Large intestine (tissue), 3 donors: ENCODE results near the gene RAB3B. TPM values are rescaled to one million over a fixed set of nuclear protein-coding genes. Genes with fewer than 3 reads are reported as not detected.
"Not testable (repeated sequence)": the region's sequence is repeated elsewhere in the genome, so short reads cannot be mapped to it uniquely, and the experiment has no call there.

Source experiments
- DNase-seq, 2 donors: peaks; one replicate each; pipeline versions ENCODE4 v3.0.0 to v3.0.0-alpha.2; 2013
- H3K27ac ChIP-seq: one replicate; pipeline ENCODE4 v1.5.1; 2013; ENCODE audit warnings: low read length
- H3K27me3 ChIP-seq: 2 replicates; pipeline ENCODE4 v1.6.1; 2013; ENCODE audit warnings: low read length; ENCODE audit not compliant: control insufficient read depth, insufficient read depth
- H3K36me3 ChIP-seq: 2 replicates; pipeline ENCODE4 v1.6.1; 2013; ENCODE audit warnings: low read length; ENCODE audit not compliant: control insufficient read depth, insufficient read depth
- H3K4me1 ChIP-seq: one replicate; pipeline ENCODE4 v1.6.1; 2013; ENCODE audit warnings: low read length; ENCODE audit not compliant: control insufficient read depth, insufficient read depth
- H3K4me3 ChIP-seq: one replicate; pipeline ENCODE4 v1.5.1; 2013; ENCODE audit warnings: low read length
- H3K9me3 ChIP-seq: one replicate; pipeline ENCODE4 v1.6.1; 2013; ENCODE audit warnings: mild to moderate bottlenecking, low read depth, low read length, moderate library complexity; ENCODE audit not compliant: control insufficient read depth
- WGBS: methylation state at CpG from one replicate; pipeline ENCODE4 v1.1.5; 2013; ENCODE audit warnings: low lambda C conversion rate; ENCODE audit not compliant: insufficient coverage; 5-methylcytosine and 5-hydroxymethylcytosine counted together
- polyA plus RNA-seq: library from polyadenylated mRNA; unstranded; fragments of 120-200 nt; gene quantifications from one replicate; pipeline ENCODE4 v1.2.1, GENCODE V29; 2013

Gene RAB3B
- polyA plus RNA-seq, 1 donor = 4.1 TPM

GRCh38 chr1:52026278-52026677 lies 35.8 kb upstream of the RAB3B start:
- no peak overlapping the region for H3K4me3 ChIP-seq
- H3K27me3 ChIP-seq = no peaks in the 10 kb centered on the region
- no peak for DNase-seq
- WGBS = no CpG with 5 or more reads among the region's 2 CpGs
- H3K4me1 ChIP-seq = no peaks in the 10 kb centered on the region
- H3K36me3 ChIP-seq = peaks cover 42% of the 10 kb centered on the region
- H3K9me3 ChIP-seq = no peaks in the 10 kb centered on the region
- H3K27ac ChIP-seq = no peak overlapping the region

GRCh38 chr1:52022133-52022532 lies 31.6 kb upstream of the RAB3B start:
- peaks cover 51% of the 10 kb centered on the region for H3K36me3 ChIP-seq
- H3K4me3 ChIP-seq = no peak overlapping the region
- H3K4me1 ChIP-seq = no peaks in the 10 kb centered on the region
- H3K27me3 ChIP-seq = no peaks in the 10 kb centered on the region
- no peaks in the 10 kb centered on the region for H3K9me3 ChIP-seq
- H3K27ac ChIP-seq = no peak overlapping the region
- DNase-seq = no peak
- WGBS = no CpG with 5 or more reads among the region's 2 CpGs

- Histone ChIP-seq H3K36me3 (no peaks in the 10 kb centered on the region), H3K27ac (no peak overlapping the region), H3K27me3 (no peaks in the 10 kb centered on the region), H3K4me1 (peaks cover 8% of the 10 kb centered on the region), H3K9me3 (no peaks in the 10 kb centered on the region), H3K4me3 (no peak overlapping the region)
- WGBS = no CpG with 5 or more reads among the region's 7 CpGs
- DNase-seq = no peak
These were observed 17.7 kb upstream of the RAB3B start for GRCh38 chr1:52008071-52008809.

GRCh38 chr1:52007215-52008002 lies 16.9 kb upstream of the RAB3B start:
- no peaks in the 10 kb centered on the region for H3K27me3 ChIP-seq
- H3K9me3 ChIP-seq = no peaks in the 10 kb centered on the region
- no peaks in the 10 kb centered on the region for H3K36me3 ChIP-seq
- H3K4me3 ChIP-seq = no peak overlapping the region
- no peak for DNase-seq
- H3K4me1 ChIP-seq = peaks cover 8% of the 10 kb centered on the region
- no peak overlapping the region for H3K27ac ChIP-seq
- no CpG with 5 or more reads among the region's 5 CpGs for WGBS

GRCh38 chr1:52006081-52006553 lies 15.6 kb upstream of the RAB3B start:
- not testable (repeated sequence) for H3K36me3 ChIP-seq, H3K27me3 ChIP-seq, H3K9me3 ChIP-seq, H3K27ac ChIP-seq, H3K4me1 ChIP-seq, H3K4me3 ChIP-seq
- WGBS = no CpG with 5 or more reads among the region's 5 CpGs
- peak in 1 of 2 donors; percentile 17 for DNase-seq

- not testable (repeated sequence) for DNase-seq, H3K27me3 ChIP-seq, H3K9me3 ChIP-seq, H3K27ac ChIP-seq, H3K36me3 ChIP-seq, H3K4me1 ChIP-seq, H3K4me3 ChIP-seq
- no CpG with 5 or more reads among the region's 3 CpGs for WGBS
These were observed 15.0 kb upstream of the RAB3B start for GRCh38 chr1:52005548-52005947.

GRCh38 chr1:52003877-52004276 lies 13.4 kb upstream of the RAB3B start:
- DNase-seq = no peak
- no peaks in the 10 kb centered on the region for H3K9me3 ChIP-seq
- H3K27me3 ChIP-seq = no peaks in the 10 kb centered on the region
- H3K4me1 ChIP-seq = peaks cover 8% of the 10 kb centered on the region
- H3K4me3 ChIP-seq = no peak overlapping the region
- no peaks in the 10 kb centered on the region for H3K36me3 ChIP-seq
- H3K27ac ChIP-seq = no peak overlapping the region
- 63% methylated on average over 1 of the region's 4 CpGs for WGBS

GRCh38 chr1:52002038-52002917 lies 11.8 kb upstream of the RAB3B start:
- peak; percentile 71 to 77 for DNase-seq
- 42% methylated on average over 2 of the region's 9 CpGs for WGBS
- H3K36me3 ChIP-seq = no peaks in the 10 kb centered on the region

GRCh38 chr1:51998701-51999100 lies 8.2 kb upstream of the RAB3B start:
- no CpG with 5 or more reads among the region's 1 CpG for WGBS
- no peaks in the 10 kb centered on the region for H3K4me1 ChIP-seq
- H3K9me3 ChIP-seq = no peaks in the 10 kb centered on the region

More at GRCh38 chr1:52002038-52002917, 11.8 kb upstream of the RAB3B start:
- H3K27ac ChIP-seq = no peak overlapping the region
- H3K27me3 ChIP-seq = peaks cover 3% of the 10 kb centered on the region
- peaks cover 7% of the 10 kb centered on the region for H3K4me1 ChIP-seq
- no peaks in the 10 kb centered on the region for H3K9me3 ChIP-seq
- H3K4me3 ChIP-seq = no peak overlapping the region

GRCh38 chr1:51997974-51998382 lies 7.5 kb upstream of the RAB3B start:
- no peaks in the 10 kb centered on the region for H3K4me1 ChIP-seq
- H3K4me3 ChIP-seq = no peak overlapping the region
- H3K27me3 ChIP-seq = peaks cover 7% of the 10 kb centered on the region
- WGBS = no CpG with 5 or more reads among the region's 5 CpGs
- no peaks in the 10 kb centered on the region for H3K36me3 ChIP-seq
- no peak for DNase-seq
- H3K9me3 ChIP-seq = no peaks in the 10 kb centered on the region
- H3K27ac ChIP-seq = no peak overlapping the region

More at GRCh38 chr1:51998701-51999100, 8.2 kb upstream of the RAB3B start:
- no peak overlapping the region for H3K27ac ChIP-seq
- peaks cover 7% of the 10 kb centered on the region for H3K27me3 ChIP-seq
- H3K36me3 ChIP-seq = no peaks in the 10 kb centered on the region
- H3K4me3 ChIP-seq = no peak overlapping the region
- DNase-seq = no peak
